ENCODE data around the gene CCDC13. TPM values are rescaled to one million over a fixed set of nuclear protein-coding genes. Genes with fewer than 3 reads are reported as not detected.
A peak's percentile ranks its signal among the peaks of the same experiment; 100 is the strongest.

CCDC13 gene
- total RNA-seq, 1 experiment from 2014 or later = 0.79 TPM

GRCh38 chr3:42801048-42801620 is 28.1 kb upstream of the CCDC13 start:
- Mint-ChIP-seq H3K4me1 (peaks cover 38% of the 10 kb centered on the region), H3K36me3 (peaks cover 13% of the 10 kb centered on the region), H3K27ac (0 out of 2 replicates have a peak overlapping the region, but pooled peaks have one; percentile 64), H3K4me3 (no peak overlapping the region), H3K9me3 (no peaks in the 10 kb centered on the region), H3K27me3 (ENCODE audit: low read depth) (peaks cover 16% of the 10 kb centered on the region)
- ATAC-seq (no peak), DNase-seq (ENCODE audit: low spot score) (no peak)
- ChIA-PET CTCF (interaction anchor here (2.2 kb wide), 1 partner anchor 30 kb away, joined by 6 read pairs; no protein-coding TSS in a partner anchor), POLR2A (no interaction called here)
- no peak for TF ChIP-seq ZNF232 (CRISPR knock-in tag; IDR thresholded peaks at IDR 0.05)
- no peak for TF ChIP-seq ZSCAN18 (CRISPR knock-in tag; IDR thresholded peaks at IDR 0.05)
- no peak for TF ChIP-seq ZNF138 (CRISPR knock-in tag; conservative IDR thresholded peaks at IDR 0.05)
- TF ChIP-seq ESRRA (CRISPR knock-in tag; IDR thresholded peaks at IDR 0.05; ENCODE audit: borderline replicate concordance) = no peak
- no peak for TF ChIP-seq ATF6 (CRISPR knock-in tag; IDR thresholded peaks at IDR 0.05)
- TF ChIP-seq, protein P1, sequence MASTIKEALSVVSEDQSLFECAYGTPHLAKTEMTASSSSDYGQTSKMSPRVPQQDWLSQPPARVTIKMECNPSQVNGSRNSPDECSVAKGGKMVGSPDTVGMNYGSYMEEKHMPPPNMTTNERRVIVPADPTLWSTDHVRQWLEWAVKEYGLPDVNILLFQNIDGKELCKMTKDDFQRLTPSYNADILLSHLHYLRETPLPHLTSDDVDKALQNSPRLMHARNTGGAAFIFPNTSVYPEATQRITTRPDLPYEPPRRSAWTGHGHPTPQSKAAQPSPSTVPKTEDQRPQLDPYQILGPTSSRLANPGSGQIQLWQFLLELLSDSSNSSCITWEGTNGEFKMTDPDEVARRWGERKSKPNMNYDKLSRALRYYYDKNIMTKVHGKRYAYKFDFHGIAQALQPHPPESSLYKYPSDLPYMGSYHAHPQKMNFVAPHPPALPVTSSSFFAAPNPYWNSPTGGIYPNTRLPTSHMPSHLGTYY (CRISPR knock-in tag; IDR thresholded peaks at IDR 0.05) = no peak
- TF ChIP-seq CREM (CRISPR knock-in tag; IDR thresholded peaks at IDR 0.05) = no peak
- no peak for TF ChIP-seq JAZF1 (CRISPR knock-in tag; IDR thresholded peaks at IDR 0.05)
- TF ChIP-seq, protein P2, sequence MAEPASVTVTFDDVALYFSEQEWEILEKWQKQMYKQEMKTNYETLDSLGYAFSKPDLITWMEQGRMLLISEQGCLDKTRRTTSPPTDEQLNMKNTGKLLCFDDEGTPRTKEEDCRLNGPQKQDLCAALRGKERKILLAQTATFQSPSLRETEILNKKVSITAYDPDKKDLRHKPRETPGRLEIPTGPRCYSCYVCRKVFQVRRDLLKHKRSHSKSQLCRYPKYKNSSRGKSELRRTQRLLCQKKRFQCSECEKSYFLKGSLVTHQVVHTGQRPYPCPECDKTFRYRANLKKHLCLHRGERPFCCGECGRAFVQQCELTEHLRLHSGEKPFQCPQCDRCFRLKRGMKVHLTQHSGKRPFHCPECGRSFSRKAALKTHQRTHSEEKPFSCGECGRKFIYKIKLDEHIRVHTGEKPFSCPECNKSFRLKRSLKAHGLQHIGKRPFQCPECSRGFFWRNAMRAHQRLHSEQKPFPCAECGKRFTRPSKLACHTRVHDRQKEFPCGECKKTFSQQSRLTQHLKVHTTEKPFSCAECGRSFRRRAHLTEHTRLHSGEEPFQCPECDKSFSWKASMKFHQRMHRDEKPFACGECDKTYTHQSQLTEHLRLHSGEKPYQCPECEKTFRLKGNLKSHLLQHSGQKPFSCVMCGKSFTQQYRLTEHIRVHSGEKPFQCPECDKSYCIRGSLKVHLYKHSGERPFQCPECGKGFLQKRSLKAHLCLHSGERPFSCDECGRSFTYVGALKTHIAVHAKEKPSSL (CRISPR knock-in tag; conservative IDR thresholded peaks at IDR 0.05) = no peak
- TF ChIP-seq CREB1 (CRISPR knock-in tag; IDR thresholded peaks at IDR 0.05) = no peak

DNA sequence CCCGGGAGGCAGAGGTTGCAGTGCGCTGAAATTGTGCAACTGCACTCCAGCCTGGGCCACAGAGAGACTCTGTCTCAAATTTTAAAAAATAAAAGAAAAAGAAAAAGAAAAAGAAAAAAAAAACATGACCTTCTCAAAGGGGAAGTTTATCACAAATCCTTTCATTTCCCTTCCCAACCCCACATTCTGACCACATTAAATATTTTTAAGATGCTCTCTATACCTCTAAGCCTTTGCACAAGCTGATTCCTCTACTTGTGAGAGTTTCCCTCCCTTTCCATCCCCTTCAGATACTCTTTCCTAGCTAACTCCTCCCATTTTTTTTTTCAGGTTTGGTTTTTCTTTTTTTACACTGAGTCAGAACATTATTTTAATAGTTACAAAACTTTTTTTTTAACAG is 27.2 kb upstream of the CCDC13 start:
- no peaks in the 10 kb centered on the region for H3K9me3 Mint-ChIP-seq
- POLR2A ChIA-PET = no interaction called here
- no peak overlapping the region for H3K4me3 Mint-ChIP-seq
- no peak for ATAC-seq
- peaks cover 34% of the 10 kb centered on the region for H3K4me1 Mint-ChIP-seq
- peaks cover 22% of the 10 kb centered on the region for H3K36me3 Mint-ChIP-seq
- peaks cover 7% of the 10 kb centered on the region for H3K27me3 Mint-ChIP-seq (ENCODE audit: low read depth)
- DNase-seq (ENCODE audit: low spot score) = no peak
- TF ChIP-seq ESRRA (CRISPR knock-in tag; IDR thresholded peaks at IDR 0.05; ENCODE audit: borderline replicate concordance) (no peak), IRF1 (CRISPR knock-in tag; IDR thresholded peaks at IDR 0.05) (no peak), TEAD4 (CRISPR knock-in tag; IDR thresholded peaks at IDR 0.05) (no peak), GRHL2 (CRISPR knock-in tag; IDR thresholded peaks at IDR 0.05; ENCODE audit: insufficient replicate concordance, severe bottlenecking) (no peak), SMAD3 (CRISPR knock-in tag; IDR thresholded peaks at IDR 0.05; ENCODE audit: borderline replicate concordance) (no peak), ATF1 (CRISPR knock-in tag; IDR thresholded peaks at IDR 0.05) (no peak)
- TF ChIP-seq, protein P3, sequence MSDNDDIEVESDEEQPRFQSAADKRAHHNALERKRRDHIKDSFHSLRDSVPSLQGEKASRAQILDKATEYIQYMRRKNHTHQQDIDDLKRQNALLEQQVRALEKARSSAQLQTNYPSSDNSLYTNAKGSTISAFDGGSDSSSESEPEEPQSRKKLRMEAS (CRISPR knock-in tag; IDR thresholded peaks at IDR 0.05) = no peak
- no peak overlapping the region for H3K27ac Mint-ChIP-seq
- CTCF ChIA-PET = interaction anchor here (0.7 to 2.2 kb wide), 2 partner anchors 21 to 31 kb away, joined by 3 to 6 read pairs; no protein-coding TSS in a partner anchor

All from WTC11 (cell line).